Esophagus muscularis mucosa (tissue), 4 donors: ENCODE measurements around the gene LPCAT1.

Experiments used
- EP300 ChIP-seq: sonication (generic); formaldehyde crosslinking; IDR thresholded peaks from one replicate; pipeline ENCODE4 v1.6.1; 2017; ENCODE audit warnings: antibody characterized with exemption
- POLR2A ChIP-seq: fragments of 450-650 bp; IDR thresholded peaks from one replicate; pipeline ENCODE4 v1.6.1; 2017; ENCODE audit warnings: antibody characterized with exemption, moderate library complexity, mild to moderate bottlenecking, low read depth
- TF ChIP-seq, protein P1 (sequence below), 3 experiments: fragments of 200-600 bp in 2 of 3; fragments of 450-650 bp in 1 of 3; sonication (generic) in 2 of 3; IDR thresholded peaks; one replicate each; pipeline ENCODE4 v1.5.1; 2017 to 2019; ENCODE audit warnings: antibody characterized with exemption in 3 of 3, mild to moderate bottlenecking in 2 of 3, moderate library complexity in 1 of 3

DNA sequence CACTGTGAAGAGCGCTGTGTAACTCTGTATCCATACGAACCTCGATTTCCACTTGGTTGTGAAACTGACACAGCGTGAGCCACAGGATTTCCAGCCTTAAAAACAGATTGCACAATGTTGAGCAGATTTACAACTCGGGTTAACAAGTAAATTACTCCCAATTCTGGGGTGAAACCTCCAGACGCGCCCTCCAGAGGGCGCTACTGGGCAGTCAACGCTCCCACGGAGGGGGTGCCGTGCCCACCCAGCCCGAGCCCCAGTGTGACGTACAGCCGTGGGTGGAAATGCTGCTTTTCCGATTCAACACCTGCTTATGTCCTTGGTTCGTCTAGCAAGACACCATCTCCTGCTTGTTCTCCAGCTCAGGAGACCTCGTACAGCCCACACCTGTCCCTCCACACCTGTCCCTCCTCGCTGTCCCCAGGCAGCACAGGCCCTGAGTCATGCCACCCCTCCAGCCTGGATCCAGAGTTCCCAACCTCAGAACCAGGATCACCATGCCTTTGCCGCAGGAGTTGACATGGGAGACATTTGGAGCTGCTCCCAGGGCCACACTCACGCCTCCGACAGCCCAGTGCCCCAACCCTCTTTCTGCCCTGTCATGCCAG, 44.1 kb downstream of the LPCAT1 start:
- TF ChIP-seq EP300 (no peak), POLR2A (no peak)
- TF ChIP-seq, protein P1, sequence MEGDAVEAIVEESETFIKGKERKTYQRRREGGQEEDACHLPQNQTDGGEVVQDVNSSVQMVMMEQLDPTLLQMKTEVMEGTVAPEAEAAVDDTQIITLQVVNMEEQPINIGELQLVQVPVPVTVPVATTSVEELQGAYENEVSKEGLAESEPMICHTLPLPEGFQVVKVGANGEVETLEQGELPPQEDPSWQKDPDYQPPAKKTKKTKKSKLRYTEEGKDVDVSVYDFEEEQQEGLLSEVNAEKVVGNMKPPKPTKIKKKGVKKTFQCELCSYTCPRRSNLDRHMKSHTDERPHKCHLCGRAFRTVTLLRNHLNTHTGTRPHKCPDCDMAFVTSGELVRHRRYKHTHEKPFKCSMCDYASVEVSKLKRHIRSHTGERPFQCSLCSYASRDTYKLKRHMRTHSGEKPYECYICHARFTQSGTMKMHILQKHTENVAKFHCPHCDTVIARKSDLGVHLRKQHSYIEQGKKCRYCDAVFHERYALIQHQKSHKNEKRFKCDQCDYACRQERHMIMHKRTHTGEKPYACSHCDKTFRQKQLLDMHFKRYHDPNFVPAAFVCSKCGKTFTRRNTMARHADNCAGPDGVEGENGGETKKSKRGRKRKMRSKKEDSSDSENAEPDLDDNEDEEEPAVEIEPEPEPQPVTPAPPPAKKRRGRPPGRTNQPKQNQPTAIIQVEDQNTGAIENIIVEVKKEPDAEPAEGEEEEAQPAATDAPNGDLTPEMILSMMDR (IDR thresholded peaks at IDR 0.05), result peak; percentile 55 to 65 (median 59)
